Mucosa of descending colon (tissue), 3 donors: ENCODE results near the gene PAN3. TPM values are rescaled to one million over a fixed set of nuclear protein-coding genes. Genes with fewer than 3 reads are reported as not detected.
A peak's percentile ranks its signal among the peaks of the same experiment; 100 is the strongest.
"Not testable (repeated sequence)": the region's sequence is repeated elsewhere in the genome, so short reads cannot be mapped to it uniquely, and the experiment has no call there.

Experiments used
- ATAC-seq: fragments of 200-7000 bp; cut with Tn5 transposase; one replicate; pipeline ENCODE4 v1.9.1; 2020; ENCODE audit warnings: mild to moderate bottlenecking, moderate library complexity
- DNase-seq, 3 donors: peaks; one replicate each; pipeline ENCODE4 v3.0.0-alpha.2; 2020
- H3K36me3 ChIP-seq: fragments of 200-600 bp; one replicate; pipeline ENCODE4 v1.8.0; 2021; ENCODE audit warnings: low read depth, mild to moderate bottlenecking
- H3K4me1 ChIP-seq: fragments of 200-600 bp; one replicate; pipeline ENCODE4 v1.8.0; 2021; ENCODE audit warnings: low read depth, mild to moderate bottlenecking
- H3K4me3 ChIP-seq: fragments of 200-600 bp; one replicate; pipeline ENCODE4 v1.8.0; 2021; ENCODE audit warnings: mild to moderate bottlenecking
- H3K9me3 ChIP-seq: fragments of 200-600 bp; one replicate; pipeline ENCODE4 v1.8.0; 2021; ENCODE audit warnings: mild to moderate bottlenecking
- intact Hi-C, 2 donors: fragments of 100-400 bp; cut with DNase I in 1 of 2; cut with micrococcal nuclease in 1 of 2; formaldehyde crosslinking; loops; one replicate each; pipeline versions ENCODE4 v1.11.0 to v1.11.1; 2022; cut with DNase I, micrococcal nuclease
- total RNA-seq, 3 donors: library from RNA; stranded (reverse); fragmentation: NEBNext Ultra II Directional in 2 of 3; extraction: Animal tissue kit (Norgen Biotek cat#: 25700) in 2 of 3; gene quantifications; one replicate each; pipeline versions ENCODE4 v1.2.1 to v1.2.4, GENCODE V29; 2021 to 2023
- TF ChIP-seq, protein P1 (sequence below): fragments of 200-600 bp; IDR thresholded peaks from one replicate; pipeline ENCODE4 v1.8.0; 2022; ENCODE audit warnings: antibody characterized with exemption, mild to moderate bottlenecking
- donor health status: DM: no; HTN: no; CAD: no; lungs with moderate emphysema.
- donor health status: DM: no; HTN: no; CAD: no.
- donor health status: DM: no; HTN: yes; CAD: no.

The PAN3 gene
- total RNA-seq, 3 donors from 2014 or later, result 28.4 to 43.7 (median 40.2) TPM

DNA sequence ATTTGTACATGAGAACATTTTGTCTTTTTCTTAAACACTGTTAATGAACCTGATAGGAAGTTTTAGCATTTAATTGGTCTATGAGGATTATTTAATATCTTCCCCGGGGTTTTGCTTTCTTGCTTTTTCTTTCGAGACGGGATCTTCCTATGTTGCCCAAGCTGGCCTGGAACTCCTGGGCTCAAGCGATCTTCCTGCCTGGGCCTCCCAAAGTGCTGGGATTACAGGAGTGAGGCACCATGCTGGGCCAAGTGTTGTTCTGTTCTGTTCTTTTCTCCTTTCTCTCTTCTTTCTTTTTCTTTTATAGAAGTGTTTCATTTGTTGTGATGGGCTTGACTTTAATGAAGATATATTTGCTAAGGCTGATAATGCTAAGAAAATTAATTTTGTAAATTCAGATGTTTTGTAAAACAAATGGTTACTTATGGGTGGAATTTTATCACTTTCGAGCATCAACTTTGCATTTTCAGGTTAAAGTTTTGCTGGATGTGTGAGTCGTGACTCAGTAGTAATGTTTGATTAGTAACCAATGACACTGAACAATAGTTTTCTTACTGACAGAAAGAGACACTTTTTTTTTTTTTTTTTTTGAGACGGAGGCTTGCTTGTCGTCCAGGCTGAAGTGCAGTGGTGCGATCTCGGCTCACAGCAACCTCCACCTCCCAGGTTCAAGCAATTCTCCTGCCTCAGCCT, 2.2 kb downstream of the PAN3 start:
- Histone ChIP-seq H3K9me3 (no peaks in the 10 kb centered on the region), H3K4me1 (no peaks in the 10 kb centered on the region), H3K4me3 (no peak overlapping the region), H3K36me3 (no peaks in the 10 kb centered on the region)
- ATAC-seq (no peak), DNase-seq (no peak)
- TF ChIP-seq, protein P1, sequence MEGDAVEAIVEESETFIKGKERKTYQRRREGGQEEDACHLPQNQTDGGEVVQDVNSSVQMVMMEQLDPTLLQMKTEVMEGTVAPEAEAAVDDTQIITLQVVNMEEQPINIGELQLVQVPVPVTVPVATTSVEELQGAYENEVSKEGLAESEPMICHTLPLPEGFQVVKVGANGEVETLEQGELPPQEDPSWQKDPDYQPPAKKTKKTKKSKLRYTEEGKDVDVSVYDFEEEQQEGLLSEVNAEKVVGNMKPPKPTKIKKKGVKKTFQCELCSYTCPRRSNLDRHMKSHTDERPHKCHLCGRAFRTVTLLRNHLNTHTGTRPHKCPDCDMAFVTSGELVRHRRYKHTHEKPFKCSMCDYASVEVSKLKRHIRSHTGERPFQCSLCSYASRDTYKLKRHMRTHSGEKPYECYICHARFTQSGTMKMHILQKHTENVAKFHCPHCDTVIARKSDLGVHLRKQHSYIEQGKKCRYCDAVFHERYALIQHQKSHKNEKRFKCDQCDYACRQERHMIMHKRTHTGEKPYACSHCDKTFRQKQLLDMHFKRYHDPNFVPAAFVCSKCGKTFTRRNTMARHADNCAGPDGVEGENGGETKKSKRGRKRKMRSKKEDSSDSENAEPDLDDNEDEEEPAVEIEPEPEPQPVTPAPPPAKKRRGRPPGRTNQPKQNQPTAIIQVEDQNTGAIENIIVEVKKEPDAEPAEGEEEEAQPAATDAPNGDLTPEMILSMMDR, result no peak
- intact Hi-C loops, result no loop called here

DNA sequence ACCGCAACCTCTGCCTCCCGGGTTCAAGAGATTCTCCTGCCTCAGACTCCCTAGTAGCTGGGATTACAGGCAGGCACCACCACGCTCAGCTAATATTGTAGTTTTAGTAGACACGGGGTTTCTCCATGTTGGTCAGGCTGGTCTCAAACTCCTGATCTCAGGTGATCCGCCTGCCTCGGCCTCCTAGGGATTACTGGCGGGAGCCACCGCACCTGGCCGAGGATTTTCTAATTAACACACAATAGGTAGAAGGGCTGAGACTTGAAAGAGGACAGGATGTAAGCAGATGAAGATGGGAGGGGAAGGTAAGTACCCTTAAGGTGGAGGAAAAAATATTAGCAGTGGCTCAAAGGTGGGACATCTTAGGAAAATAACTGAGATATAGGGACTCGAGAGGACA, 3.2 kb downstream of the PAN3 start:
- H3K4me1 ChIP-seq, H3K4me3 ChIP-seq, ATAC-seq, H3K9me3 ChIP-seq, H3K36me3 ChIP-seq, DNase-seq, intact Hi-C loops: not testable (repeated sequence)

GRCh38 chr13:28145049-28145448, 6.7 kb downstream of the PAN3 start:
- Histone ChIP-seq H3K9me3 (no peaks in the 10 kb centered on the region), H3K4me1 (no peaks in the 10 kb centered on the region), H3K4me3 (no peak overlapping the region), H3K36me3 (no peaks in the 10 kb centered on the region)
- DNase-seq (no peak), ATAC-seq (no peak)
- intact Hi-C loops, result no loop called here
- TF ChIP-seq, protein P1, result no peak

DNA sequence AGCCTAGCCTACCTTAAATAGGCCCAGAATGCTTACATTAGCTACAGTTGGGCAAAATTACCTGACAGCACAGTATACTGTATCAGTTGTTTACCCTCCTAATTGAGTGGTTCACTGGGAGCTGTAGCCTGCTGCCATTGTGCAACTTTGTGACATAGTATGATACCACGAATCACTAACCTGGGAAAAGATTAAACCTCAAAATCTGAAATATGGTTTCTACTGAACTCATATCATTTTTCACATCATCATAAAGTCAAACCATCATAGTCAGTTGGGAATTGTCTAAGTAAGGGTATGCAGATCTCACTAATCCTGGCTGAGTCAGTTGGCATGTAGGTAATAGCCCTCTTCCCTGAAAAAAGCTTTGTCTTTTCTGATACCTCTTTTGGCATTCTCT, 9.2 kb downstream of the PAN3 start:
- TF ChIP-seq, protein P1, result no peak
- H3K9me3 ChIP-seq, result no peaks in the 10 kb centered on the region
- no peak for DNase-seq
- no peaks in the 10 kb centered on the region for H3K4me1 ChIP-seq
- no peak overlapping the region for H3K4me3 ChIP-seq
- H3K36me3 ChIP-seq, result no peaks in the 10 kb centered on the region
- ATAC-seq, result no peak
- intact Hi-C loops, result no loop called here

- Histone ChIP-seq H3K9me3 (no peaks in the 10 kb centered on the region), H3K4me3 (no peak overlapping the region), H3K4me1 (peaks cover 27% of the 10 kb centered on the region), H3K36me3 (no peaks in the 10 kb centered on the region)
- TF ChIP-seq, protein P1, result no peak
- no peak for ATAC-seq
- intact Hi-C loops, result no loop called here
- DNase-seq, result no peak
Observed at GRCh38 chr13:28159057-28159456, 20.7 kb downstream of the PAN3 start.

DNA sequence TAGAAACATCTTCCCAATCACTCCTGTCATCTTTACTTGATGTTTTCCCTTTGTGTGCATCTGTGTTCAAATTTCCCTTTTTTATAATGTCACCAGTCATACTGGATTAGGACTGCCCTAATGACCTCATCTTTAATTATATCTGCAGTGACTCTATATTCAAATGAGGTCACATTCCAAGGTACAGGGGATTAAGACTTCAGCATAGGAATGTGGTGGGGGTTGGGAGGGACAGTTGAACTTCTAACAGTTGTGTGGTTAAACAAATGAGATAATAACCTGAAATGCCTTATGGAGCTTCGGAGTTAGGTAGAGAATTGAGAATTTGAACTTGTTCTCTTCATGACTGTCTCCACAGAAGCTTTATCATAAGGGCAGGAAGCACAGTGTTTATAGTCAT, 23.0 kb downstream of the PAN3 start:
- ATAC-seq (peak; percentile 82), DNase-seq (peak in 1 of 3 donors; percentile 55)

More for the DNA sequence above, 23.0 kb downstream of the PAN3 start:
- intact Hi-C loops, result no loop called here
- Histone ChIP-seq H3K4me3 (no peak overlapping the region), H3K9me3 (no peaks in the 10 kb centered on the region), H3K36me3 (no peaks in the 10 kb centered on the region), H3K4me1 (peaks cover 33% of the 10 kb centered on the region)
- TF ChIP-seq, protein P1, result no peak
